ENCODE data around the gene PPP3R2.
"Not testable (repeated sequence)": the region's sequence is repeated elsewhere in the genome, so short reads cannot be mapped to it uniquely, and the experiment has no call there.

The PPP3R2 gene

GRCh38 chr9:101594796-101595195, at the start of gene PPP3R2:
Gene PPP3R2 (minus strand): TSS chr9:101594969. CDS start chr9:101594921, 48 bp downstream.
- DNase-seq (ENCODE audit: low read depth in 2 of 2), result no peak

GRCh38 chr9:101639785-101640665, 45.3 kb upstream of the PPP3R2 start:
- no peak for DNase-seq (ENCODE audit: low read depth in 2 of 2)

GRCh38 chr9:101639311-101639710, 44.5 kb upstream of the PPP3R2 start:
- no peak for DNase-seq (ENCODE audit: low read depth in 2 of 2)

GRCh38 chr9:101636247-101636646, 41.5 kb upstream of the PPP3R2 start:
- DNase-seq (ENCODE audit: low read depth in 2 of 2), result no peak

GRCh38 chr9:101635473-101635872, 40.7 kb upstream of the PPP3R2 start:
- no peak for DNase-seq (ENCODE audit: low read depth in 2 of 2)

GRCh38 chr9:101634741-101635409, 40.1 kb upstream of the PPP3R2 start:
- DNase-seq (ENCODE audit: low read depth in 2 of 2), result no peak

GRCh38 chr9:101632611-101633010, 37.8 kb upstream of the PPP3R2 start:
- DNase-seq (ENCODE audit: low read depth in 2 of 2), result no peak

- DNase-seq (ENCODE audit: low read depth in 2 of 2), result no peak
These were observed 37.1 kb upstream of the PPP3R2 start for GRCh38 chr9:101631892-101632291.

GRCh38 chr9:101629636-101630035, 34.9 kb upstream of the PPP3R2 start:
- no peak for DNase-seq (ENCODE audit: low read depth in 2 of 2)

GRCh38 chr9:101628173-101628572, 33.4 kb upstream of the PPP3R2 start:
- DNase-seq (ENCODE audit: low read depth in 2 of 2), result no peak

GRCh38 chr9:101626295-101626694, 31.5 kb upstream of the PPP3R2 start:
- DNase-seq (ENCODE audit: low read depth in 2 of 2), result no peak

- no peak for DNase-seq (ENCODE audit: low read depth in 2 of 2)
These were observed 31.1 kb upstream of the PPP3R2 start for GRCh38 chr9:101625876-101626275.

GRCh38 chr9:101620452-101620851, 25.7 kb upstream of the PPP3R2 start:
- no peak for DNase-seq (ENCODE audit: low read depth in 2 of 2)

GRCh38 chr9:101618698-101619097, 23.9 kb upstream of the PPP3R2 start:
- no peak for DNase-seq (ENCODE audit: low read depth in 2 of 2)

GRCh38 chr9:101605547-101605946, 10.8 kb upstream of the PPP3R2 start:
- DNase-seq (ENCODE audit: low read depth in 2 of 2), result no peak

GRCh38 chr9:101604296-101604695, 9.5 kb upstream of the PPP3R2 start:
- DNase-seq (ENCODE audit: low read depth in 2 of 2), result no peak

- no peak for DNase-seq (ENCODE audit: low read depth in 2 of 2)
These were observed 7.4 kb upstream of the PPP3R2 start for GRCh38 chr9:101601904-101602765.

GRCh38 chr9:101593345-101593744, 1.4 kb downstream of the PPP3R2 start:
- DNase-seq (ENCODE audit: low read depth in 2 of 2), result no peak

- DNase-seq (ENCODE audit: low read depth in 2 of 2), result no peak
These were observed 2.0 kb downstream of the PPP3R2 start for GRCh38 chr9:101592788-101593187.

- DNase-seq (ENCODE audit: low read depth in 2 of 2), result no peak
These were observed 2.9 kb downstream of the PPP3R2 start for GRCh38 chr9:101591787-101592446.

GRCh38 chr9:101590901-101591300, 3.9 kb downstream of the PPP3R2 start:
- DNase-seq (ENCODE audit: low read depth in 2 of 2), result no peak

GRCh38 chr9:101590074-101590473, 4.7 kb downstream of the PPP3R2 start:
- DNase-seq (ENCODE audit: low read depth in 2 of 2), result not testable (repeated sequence)
